Fibroblast of peridontal ligament (primary cell): Measurements from ENCODE around the gene THBS2.
"Not testable (repeated sequence)": the region's sequence is repeated elsewhere in the genome, so short reads cannot be mapped to it uniquely, and the experiment has no call there.

ENCODE experiments used
- DNase-seq: peaks from one replicate; pipeline ENCODE4 v3.0.0-alpha.2; 2010; ENCODE audit errors: extremely low read depth

Gene THBS2

DNA sequence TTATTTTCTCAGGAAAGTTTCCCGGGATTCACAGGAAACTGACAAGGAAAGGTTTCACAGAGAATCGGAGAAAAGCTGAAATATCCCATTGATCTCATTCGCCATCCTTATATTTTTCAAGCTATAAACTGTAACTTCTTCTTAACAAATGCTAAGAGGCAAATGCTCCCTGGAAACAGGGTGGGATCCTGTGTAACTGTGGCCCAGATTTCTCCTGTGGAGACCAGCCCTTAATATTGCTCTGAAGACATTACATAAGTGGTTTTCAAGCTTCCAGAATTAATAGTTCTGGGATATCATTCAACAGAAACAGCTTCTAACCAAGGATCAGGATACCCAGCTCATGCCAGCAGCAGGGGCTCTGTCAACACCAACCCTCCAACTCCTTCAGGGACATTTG lies 69.2 kb downstream of the THBS2 start:
- DNase-seq, result no peak

DNA sequence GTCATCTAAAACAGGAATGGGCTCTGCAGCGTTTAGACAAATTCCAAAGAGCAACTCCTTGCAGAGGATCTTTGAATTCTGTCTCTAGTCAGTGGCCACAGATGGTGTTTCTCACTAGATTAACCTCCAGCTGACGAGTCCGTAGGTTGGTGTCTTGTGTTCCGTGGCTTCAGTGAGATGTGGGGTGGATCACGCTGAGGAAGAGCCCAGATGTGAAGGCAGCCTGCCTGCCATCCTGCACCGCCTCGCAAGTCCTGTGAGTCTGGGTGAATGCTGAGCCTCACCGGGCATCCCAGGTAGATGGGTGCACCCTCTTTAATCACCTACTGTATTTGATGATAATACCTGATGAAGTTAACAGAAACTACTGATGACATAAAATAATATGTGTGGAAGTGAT lies 70.4 kb downstream of the THBS2 start:
- DNase-seq, result no peak

DNA sequence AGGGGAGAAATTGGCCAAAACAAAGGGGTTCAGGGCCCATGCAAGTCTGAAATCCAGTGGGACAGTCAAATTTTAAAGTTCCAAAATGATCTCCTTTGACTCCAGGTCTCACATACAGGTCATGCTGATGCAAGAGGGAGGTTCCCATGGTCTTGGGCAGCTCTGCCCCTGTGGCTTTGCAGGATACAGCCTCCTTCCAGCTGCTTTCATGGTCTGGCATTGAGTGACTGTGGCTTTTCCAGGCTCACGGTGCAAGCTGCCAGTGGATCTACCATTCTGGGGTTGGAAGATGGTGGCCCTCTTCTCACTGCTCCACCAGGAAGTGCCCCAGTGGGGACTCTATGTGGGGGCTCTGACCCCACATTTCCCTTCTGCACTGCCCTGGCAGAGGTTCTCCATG lies 73.8 kb downstream of the THBS2 start:
- DNase-seq, result not testable (repeated sequence)

DNA sequence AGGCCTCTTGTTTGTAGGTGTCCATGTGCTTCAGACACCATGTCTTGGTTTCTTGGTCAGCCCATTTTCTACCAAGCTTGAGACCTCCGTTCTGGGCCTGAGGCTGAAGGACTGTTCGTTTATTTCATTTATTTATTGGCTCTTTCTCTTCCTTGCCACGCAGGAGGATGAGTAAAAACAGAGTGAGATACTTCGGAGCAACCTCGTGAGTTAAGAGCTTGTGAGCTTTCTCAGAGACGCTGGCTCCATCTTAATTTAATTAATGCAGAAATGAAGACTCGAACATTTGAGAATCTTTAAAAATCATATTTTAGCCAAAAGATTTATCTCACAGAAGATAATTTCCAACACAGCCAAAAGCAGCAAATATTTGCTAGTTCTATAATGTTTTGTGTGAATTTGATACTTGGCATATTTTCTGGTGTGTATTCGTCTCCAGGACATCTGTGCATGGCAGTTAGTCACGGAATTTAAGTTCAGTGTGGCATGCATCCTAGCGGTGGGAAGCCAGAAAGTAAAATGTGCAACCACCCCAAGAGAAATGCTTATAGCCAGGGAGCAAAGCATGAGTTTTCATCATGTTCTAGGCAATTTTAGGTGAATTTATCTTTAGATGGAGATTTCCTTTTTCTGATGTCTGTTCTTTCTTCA lies 76.0 kb downstream of the THBS2 start:
- peak; percentile 58 for DNase-seq

DNA sequence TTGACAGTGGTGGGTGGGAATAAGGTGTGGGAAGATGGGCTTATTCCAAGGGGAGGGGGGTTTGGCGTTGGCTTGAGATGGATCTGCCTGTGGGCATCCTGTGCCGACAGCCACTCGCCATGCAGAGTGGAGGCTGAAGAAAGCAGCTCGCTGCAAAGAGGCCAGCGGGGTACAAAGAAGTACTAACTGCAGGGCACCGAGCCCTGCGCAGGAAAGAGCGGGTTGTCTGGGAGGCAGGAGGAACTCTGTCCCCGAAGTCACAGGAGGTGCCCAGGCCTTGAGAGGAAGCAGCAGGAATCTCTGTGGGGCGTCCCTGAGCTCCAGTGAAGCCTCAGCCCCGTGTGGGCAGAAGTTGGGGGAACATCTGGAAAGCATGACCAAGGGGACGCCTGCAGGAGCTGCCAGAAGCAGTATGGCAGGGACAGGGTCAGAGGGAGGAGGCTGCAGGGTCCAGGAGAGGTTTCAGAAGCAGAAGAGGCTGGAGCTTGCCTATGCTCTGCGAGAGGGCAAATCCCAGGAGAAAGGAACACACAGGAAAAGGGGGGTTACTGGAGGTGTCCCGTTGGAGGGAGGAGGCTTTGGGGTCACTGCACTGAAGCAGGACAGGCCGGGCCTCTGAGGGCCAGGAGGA lies 77.2 kb downstream of the THBS2 start:
- DNase-seq, result no peak

DNA sequence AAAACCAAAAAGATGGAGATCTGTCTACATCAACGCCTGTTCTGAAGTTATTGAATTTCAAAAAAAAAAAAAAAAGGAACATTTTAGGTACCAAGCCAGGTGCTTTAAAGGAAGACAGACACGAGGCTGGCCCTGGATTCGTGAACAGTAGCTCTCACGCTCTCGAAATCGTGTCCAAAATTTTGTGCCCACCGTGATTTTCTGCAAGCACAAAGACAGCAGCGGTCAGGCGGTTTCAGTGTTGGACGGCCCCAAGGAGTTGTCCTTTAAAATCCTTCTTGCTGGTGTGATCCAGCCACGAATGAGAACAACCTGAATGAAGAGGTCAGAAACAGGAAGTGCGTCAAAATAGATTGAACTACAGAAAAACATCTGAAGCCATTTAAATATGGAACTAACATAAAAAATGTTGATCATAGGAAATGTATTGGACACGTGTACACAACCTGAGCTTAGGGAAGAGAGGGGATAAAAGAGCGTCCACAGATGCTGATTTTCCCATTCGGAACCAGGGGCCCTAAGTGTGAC lies 78.2 kb downstream of the THBS2 start:
- DNase-seq, result no peak

DNA sequence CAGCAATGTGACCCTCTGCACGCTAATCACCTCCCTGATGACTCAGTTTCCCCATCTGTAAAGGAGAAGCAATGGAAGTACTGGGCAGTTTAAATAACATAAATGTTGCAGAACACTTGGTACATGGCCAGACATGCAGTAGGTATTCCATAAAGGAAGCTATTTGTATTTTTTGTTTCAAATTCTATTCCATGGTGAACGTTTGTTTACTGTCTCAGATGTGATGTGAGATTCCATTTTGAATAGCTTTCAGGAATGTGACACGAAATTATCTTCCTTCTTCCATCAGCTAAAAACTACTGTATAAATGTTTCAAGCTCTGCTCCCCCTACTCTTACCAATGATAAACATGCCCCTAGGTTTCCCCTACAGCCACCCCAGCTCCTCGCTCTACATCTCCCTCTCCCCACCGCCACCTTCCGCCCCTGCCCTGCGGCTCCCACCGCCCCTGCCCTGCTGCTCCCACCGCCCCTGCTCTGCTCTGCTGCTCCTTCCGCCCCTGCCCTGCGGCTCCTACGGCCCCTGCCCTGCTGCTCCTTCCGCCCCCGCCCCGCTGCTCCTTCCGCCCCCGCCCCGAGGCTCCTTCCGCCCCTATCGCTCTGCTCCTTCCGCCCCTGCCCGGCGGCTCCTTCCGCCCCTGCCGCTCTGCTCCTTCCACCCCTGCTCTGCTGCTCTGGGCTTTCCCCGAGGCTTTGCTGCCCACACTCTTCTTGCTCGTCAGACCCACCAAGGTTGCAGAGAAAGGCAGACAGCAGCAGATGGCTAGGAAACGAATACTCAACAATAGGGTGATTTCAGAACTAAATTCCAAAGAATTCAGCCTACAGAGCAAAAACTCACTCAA lies 78.9 kb downstream of the THBS2 start:
- no peak for DNase-seq

DNA sequence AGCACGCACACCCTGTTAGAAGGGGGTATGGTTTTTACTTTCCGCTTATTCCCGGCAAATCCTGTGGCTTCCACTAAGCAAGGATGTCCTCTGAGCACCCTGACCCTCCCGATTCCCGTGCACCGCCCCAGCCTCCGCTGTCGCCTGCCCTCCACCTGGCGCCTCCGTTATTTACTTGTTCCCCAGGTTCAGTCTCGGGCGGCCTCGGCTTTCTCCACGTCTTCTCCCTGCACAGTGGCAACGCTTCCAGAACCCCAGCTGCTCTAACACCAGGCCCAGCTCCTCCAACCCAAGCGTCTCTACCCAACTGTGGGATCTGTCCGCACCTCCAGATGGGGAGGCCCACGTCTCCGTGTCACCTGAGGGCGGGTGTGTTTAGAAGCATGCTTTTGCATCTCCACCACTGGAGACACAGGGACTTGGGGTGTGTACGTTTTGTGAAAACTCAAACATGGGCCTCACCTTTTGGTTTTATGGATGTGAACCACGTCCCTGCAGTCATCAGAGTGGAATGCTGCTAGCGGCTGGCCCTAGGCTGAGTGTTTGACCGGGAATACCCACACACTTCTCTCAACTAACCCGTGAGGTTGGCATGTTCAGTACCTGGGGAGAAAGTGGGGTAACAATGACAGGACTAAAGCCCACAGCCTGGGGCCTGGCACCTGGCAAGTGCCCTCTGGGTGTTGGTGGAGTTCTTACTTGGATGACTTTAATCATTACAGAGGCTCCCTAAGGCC lies 79.9 kb downstream of the THBS2 start:
- no peak for DNase-seq

DNA sequence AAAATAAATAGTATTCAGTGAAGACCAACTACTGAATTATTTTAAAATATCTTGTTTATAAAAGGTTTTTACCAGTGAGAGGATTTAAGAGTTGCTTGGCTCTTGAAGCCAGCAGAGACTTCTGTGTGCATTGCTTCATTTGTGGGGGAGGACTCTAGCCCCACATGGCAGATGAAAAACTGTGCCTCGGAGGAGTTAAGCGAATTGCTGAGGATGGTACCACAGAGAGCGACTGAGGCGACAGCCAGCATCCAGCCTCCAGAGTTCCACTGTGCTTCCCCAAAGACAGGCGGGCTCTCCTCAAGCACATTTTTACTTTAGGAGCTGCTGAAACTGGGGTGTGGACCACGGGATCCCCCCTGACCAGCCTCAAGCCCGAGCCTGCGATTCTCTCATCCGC lies 80.7 kb downstream of the THBS2 start:
- DNase-seq, result no peak

DNA sequence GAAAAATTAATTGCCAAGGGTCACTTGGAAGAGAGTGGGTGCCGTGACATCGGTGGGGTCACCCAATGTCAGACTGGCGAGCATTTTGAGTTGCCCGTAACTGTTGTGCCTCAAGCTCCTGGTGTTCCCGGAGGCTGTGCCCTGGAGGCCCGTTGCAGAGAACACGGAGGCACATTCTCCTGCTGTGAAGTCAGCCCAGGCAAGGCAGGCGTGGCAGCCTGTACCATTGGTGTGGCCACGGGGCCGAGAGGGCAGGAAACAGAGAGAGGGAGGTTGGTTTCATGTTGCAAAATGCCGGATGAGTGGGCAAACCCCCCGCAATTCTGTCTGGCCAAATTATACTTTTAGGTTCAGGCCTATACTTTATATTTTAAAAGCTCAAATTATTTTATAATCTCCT lies 81.2 kb downstream of the THBS2 start:
- peak; percentile 73 for DNase-seq

DNA sequence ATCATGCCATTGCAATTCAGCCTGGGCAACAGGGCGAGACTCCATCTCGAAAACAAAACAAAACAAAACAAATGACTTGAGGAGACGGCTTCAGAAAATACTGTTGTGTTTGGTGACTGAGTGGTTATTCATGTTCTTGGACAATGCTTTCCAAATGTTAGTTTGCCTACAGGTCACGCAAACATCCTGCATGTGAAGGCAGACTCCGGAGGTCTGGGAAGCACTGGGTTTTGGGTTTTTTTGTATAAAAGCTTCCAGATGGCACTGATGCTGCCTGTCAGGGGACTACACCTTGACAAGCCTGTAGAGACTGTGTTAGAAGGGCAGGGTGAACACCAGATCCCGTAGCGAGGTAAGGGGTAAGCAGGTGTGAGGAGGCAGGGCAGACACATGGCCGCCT lies 81.7 kb downstream of the THBS2 start:
- DNase-seq, result peak; percentile 78

DNA sequence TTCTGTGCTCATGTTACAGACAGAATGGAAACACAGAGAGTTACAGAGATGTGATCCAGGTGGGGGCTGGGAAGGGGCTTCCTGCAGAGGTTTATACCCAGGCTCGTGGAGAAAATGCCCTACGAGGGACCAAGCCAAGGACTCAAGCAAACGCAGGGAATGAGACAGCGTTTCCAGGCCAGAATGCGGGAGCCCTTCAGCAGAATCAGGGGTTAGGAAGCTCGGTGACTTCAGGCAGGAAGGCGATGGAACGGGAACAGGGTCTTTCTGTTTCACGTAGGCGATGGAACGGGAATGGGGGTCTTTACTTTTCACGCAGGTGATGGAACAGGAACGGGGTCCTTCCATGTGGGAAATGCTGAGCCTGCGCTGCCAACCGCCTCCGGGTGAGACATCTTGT lies 82.6 kb downstream of the THBS2 start:
- DNase-seq, result no peak

DNA sequence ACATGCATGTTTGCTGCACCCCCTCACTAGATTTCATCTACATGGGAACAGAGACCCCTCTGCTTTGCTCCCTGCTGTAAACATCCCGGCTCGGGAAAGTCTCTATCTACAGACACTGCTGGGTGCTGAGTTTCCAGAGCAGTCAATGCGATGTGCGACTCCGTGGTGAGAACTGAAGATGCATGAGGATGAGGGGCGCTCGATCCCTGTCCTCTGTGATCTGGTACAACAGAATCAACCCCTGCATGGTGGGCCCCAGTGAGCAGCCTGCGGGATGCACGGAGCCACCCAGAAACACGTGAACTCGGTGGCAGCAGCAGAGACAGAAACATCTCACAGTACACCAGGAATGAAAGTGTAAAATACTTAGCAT lies 83.1 kb downstream of the THBS2 start:
- no peak for DNase-seq

DNA sequence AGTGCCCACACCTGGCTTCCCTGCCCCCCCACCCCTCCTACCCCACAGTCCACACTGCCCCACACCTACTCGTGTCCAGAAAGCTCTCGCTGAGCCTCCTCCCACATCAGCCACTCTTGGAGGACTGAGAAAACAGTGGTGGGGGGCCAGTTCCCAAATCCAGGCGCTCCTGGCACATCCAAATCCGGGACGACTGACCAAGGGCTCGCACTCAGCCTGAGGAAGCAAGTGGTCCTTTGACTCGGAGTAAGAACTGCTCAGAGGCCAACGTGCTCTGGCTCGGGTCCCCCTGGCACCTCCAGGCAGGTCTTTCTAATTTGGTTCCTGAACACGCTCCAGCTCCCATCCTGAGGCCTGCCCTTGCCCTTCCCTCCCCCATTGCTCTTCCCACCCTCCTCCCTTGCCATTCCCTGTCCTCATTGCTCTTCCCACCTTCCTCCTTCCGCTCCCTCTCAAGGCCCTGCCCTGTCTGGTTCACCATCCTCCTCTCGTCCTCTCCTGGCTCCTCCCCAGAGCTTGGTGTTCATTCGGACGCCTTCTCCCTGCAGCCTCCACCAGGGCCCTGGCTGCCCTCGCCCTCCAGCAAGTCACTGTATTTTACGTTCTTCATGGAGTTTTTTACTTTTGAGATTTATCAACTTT lies 83.6 kb downstream of the THBS2 start:
- no peak for DNase-seq

DNA sequence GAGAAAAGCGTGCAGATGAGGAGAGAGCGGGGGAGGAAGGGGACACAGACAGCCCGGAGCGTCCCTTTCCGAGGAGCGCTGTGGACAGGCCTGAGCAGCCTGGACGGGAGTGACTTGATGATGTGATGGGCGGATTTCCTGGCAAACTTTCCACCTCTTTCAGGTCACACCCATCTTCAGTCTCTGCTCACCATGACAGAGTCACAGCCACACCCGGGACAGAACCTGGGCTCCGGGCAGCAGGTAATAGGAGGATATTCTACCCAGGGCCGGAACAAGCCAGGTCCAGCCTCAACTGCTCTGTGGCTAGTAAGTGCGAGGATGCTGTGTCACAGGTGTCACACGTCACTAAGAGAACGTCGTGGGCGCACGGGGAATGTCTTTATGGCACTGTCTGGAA lies 84.3 kb downstream of the THBS2 start:
- DNase-seq, result no peak

DNA sequence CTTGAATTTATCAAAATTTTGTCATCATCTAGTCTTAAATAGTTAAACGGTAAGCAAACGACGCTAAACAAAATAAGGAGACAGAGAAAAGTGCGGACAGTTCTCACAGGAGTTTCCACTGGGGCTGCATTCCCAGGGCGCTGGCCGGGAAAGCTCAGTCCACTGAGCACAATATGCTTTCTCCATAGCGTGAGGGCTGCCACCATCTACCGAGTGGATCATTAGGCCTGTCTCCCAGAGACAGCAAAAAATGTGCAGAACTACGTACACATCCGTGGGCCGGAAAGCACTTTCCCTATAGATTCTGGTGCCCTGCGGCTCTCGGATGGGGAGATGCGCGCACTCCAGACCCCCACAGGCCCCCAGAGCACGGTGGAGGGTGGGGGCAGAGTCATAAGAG lies 84.9 kb downstream of the THBS2 start:
- no peak for DNase-seq

DNA sequence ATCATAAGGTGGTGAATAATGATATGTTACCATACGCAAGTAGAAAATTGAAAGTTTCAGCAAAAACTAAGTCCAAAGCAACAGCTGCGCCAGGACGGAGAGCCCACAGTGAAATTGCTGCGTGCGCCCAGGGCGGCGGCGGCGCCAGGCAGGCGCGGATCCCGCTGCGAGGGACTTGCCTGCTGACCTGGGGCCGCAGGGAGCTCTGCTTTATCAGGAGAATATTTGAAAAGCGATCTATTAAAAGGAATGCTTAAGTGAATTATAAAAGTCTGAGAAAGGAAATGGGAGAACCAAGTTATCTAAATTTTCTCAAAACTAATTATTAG lies 85.4 kb downstream of the THBS2 start:
- DNase-seq, result no peak

DNA sequence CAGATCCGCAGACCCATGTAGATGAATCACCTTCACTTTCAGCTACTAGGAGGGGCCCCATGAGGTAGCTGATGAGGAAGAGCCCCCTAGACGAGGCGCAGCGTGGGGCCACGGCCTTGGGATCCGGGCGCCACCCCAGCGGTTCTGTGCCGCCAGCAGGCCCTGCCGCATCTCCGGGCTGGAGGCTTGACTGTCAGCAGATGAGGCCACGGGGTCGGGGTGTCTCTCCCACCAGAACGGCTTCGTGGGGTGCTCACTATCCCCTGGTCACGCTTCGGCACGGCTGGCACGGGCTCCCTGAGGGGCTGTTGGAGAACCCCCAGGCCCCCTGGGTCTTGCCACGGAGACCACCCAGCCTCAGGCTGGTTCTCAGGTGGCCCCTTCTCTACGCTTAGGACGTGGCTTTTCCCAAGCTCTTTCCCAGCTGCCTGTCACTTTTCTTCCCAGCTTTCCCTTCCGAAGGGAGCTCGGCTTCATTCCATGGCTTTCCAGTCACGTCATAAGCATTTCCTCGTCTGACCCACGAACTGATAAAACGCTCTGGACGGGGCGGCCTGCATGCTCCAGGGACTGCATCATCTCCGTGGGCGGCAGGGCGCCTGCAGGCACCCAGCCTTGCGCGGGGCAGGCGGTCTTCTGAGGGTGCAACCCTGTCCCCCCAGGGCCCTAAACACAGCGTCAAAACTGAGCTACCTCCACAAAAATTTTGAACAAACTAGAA lies 85.9 kb downstream of the THBS2 start:
- peak; percentile 83 for DNase-seq

DNA sequence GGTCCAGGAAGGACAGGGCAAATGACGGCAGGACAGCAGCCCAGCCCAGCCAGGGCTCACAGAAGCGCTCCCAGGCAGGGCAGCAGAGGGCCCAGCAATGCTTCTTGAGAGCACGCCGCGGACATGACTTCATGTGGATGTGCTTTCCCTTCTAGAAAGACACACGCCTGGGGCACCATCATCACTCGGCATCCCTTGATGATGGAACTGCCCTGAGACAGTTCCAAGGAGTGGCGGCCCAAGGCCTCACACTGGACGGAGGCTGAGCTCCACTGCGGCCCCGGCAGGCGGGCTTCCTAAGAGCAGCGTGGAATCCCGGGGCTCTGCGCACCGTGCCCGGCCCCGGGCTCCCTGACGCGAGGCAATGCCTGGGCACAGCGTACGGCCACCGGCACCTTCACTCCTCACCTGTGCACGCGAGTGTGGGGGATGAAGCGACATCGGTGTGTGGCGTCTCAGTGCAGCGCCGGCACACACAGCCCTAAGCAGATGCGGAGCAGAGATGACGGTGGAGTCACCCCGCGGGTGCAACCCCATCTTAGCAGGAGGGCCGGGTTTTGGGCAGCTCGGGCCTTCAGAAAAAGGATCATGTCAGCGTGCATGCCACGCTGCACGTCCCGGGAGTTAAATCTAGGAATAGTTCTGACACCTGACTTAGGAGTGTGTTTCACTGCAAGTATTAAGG lies 86.6 kb downstream of the THBS2 start:
- no peak for DNase-seq
